AG04450 (cell line): ENCODE measurements around the gene HRH4. TPM values are rescaled to one million over a fixed set of nuclear protein-coding genes. Genes with fewer than 3 reads are reported as not detected.

ENCODE experiments used
- CTCF ChIA-PET: fragments of 300-600, 350-600 bp; formaldehyde crosslinking; extraction: SDS; loops from one replicate; lab custom pipeline; 2022; ENCODE audit warnings: antibody characterized with exemption, inconsistent platforms; lab: Charles Lee
- POLR2A ChIA-PET: fragments of 350-600 bp; formaldehyde crosslinking; extraction: SDS; loops from one replicate; lab custom pipeline; 2021; ENCODE audit warnings: antibody characterized with exemption, inconsistent platforms; lab: Yijun Ruan, JAX
- DNase-seq: peaks from one replicate; pipeline ENCODE4 v3.0.0-alpha.2; 2011; ENCODE audit warnings: low read depth, low spot score
- H3K27ac ChIP-seq: one replicate; pipeline ENCODE4 v1.5.1; 2012; ENCODE audit warnings: low read depth, low read length, control low read depth
- H3K27me3 ChIP-seq: one replicate; pipeline ENCODE4 v1.6.0; 2012; ENCODE audit warnings: low read length; ENCODE audit not compliant: control insufficient read depth, insufficient read depth
- H3K4me3 ChIP-seq: 2 replicates; pipeline ENCODE4 v1.5.1; 2011; ENCODE audit warnings: mild to moderate bottlenecking, low read depth, low read length, control low read depth
- H3K9me3 ChIP-seq: 2 replicates; pipeline ENCODE4 v1.5.1; 2012; ENCODE audit warnings: low read length; ENCODE audit not compliant: control insufficient read depth, insufficient read depth
- polyA plus RNA-seq: library from polyadenylated mRNA; depleted of rRNA; stranded (reverse); fragments of >200 nt; gene quantifications from 2 replicates; pipeline ENCODE4 v1.2.3, GENCODE V29; 2011
- TF ChIP-seq, protein P1 (sequence below): IDR thresholded peaks from 2 replicates; pipeline ENCODE4 v1.5.1; 2011; ENCODE audit warnings: low read depth, low read length, control low read depth, inconsistent platforms

Gene HRH4
- polyA plus RNA-seq, 1 experiment = 0.01 TPM

DNA sequence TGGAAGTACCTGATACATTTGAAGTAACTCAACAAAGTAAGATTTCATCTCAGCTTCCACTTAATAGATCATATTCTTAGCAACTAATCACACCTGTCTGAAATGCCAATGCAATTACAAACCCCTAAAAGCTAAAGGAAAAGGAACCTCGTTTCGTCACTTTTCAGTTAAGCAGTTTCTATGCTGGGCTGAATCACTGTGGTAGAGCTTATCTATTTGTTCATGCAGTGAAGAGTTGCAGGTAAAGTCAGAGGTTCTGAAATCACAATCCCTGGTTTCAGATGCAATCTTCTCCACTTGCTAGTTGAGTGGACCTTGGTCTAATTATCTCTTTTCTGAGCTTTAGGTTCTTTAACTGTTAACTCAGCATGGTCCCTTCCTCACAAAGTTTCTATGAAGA lies 6.3 kb downstream of the HRH4 start:
- TF ChIP-seq, protein P1, sequence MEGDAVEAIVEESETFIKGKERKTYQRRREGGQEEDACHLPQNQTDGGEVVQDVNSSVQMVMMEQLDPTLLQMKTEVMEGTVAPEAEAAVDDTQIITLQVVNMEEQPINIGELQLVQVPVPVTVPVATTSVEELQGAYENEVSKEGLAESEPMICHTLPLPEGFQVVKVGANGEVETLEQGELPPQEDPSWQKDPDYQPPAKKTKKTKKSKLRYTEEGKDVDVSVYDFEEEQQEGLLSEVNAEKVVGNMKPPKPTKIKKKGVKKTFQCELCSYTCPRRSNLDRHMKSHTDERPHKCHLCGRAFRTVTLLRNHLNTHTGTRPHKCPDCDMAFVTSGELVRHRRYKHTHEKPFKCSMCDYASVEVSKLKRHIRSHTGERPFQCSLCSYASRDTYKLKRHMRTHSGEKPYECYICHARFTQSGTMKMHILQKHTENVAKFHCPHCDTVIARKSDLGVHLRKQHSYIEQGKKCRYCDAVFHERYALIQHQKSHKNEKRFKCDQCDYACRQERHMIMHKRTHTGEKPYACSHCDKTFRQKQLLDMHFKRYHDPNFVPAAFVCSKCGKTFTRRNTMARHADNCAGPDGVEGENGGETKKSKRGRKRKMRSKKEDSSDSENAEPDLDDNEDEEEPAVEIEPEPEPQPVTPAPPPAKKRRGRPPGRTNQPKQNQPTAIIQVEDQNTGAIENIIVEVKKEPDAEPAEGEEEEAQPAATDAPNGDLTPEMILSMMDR = no peak
- H3K4me3 ChIP-seq = no peak overlapping the region
- no peaks in the 10 kb centered on the region for H3K9me3 ChIP-seq
- no peak overlapping the region for H3K27ac ChIP-seq
- H3K27me3 ChIP-seq = peaks cover 4% of the 10 kb centered on the region
- ChIA-PET POLR2A (no interaction called here), CTCF (interaction anchor here (1.4 to 1.5 kb wide), 2 partner anchors 21 to 22 kb away, joined by 6 to 8 read pairs; no protein-coding TSS in a partner anchor)
- DNase-seq = no peak

DNA sequence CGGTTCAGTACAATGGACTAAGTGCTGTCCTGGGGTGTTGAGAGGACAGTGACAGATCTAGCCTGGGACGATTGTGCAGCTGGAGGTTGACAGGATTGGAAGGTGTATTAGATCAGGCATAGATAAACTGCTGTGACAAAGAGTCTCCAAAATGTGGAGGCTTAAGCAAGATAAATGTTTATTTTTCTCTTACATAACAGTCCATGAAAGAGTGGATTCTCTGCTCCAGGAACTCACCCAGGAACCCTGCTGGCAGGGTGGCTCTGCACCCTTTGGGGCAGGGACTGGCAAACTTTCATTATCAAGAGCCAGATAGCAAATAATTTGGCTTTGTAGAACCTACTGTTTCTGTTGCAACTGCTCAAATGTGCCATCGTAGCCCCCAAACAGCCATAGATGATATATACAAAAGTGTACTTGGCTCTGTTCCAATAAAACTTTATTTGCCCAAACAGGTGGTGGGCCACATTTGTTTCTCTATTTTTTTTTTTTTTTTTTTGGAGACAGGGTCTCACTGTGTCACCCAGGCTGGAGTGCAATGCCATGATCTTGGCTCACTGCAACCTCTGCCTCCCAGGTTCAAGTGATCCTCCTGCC lies 9.7 kb downstream of the HRH4 start:
- Histone ChIP-seq H3K4me3 (no peak overlapping the region), H3K27me3 (peaks cover 4% of the 10 kb centered on the region), H3K27ac (no peak overlapping the region), H3K9me3 (no peaks in the 10 kb centered on the region)
- CTCF ChIA-PET = no interaction called here
- POLR2A ChIA-PET = interaction anchor here (0.6 kb wide), 1 partner anchor 30 kb away, joined by 6 read pairs; no protein-coding TSS in a partner anchor
- TF ChIP-seq, protein P1 = no peak
- no peak for DNase-seq

DNA sequence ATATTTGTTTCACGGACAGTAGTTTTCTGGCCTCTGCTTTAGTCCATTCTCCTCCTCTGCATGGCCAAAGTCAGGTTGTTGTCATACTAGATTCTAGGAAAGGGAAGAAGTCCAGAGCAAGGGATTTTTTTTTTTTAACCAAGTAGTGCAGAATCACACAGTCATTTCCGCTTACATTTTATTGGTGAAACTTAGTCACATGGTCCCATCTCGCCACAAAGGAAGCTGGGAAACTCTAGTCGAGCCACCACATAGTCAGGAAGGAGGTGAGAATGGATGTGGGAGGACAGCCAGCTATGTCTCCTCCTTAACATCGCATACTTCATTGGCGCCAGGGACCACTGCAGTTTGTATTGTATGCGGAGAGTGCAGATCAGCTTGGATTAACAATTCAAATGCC lies 10.4 kb downstream of the HRH4 start:
- no peak overlapping the region for H3K4me3 ChIP-seq
- no peak for DNase-seq
- TF ChIP-seq, protein P1 = no peak
- no peak overlapping the region for H3K27ac ChIP-seq
- ChIA-PET POLR2A (no interaction called here), CTCF (interaction anchor here (1.0 kb wide), 1 partner anchor 18 kb away, joined by 5 read pairs; no protein-coding TSS in a partner anchor)
- peaks cover 2% of the 10 kb centered on the region for H3K27me3 ChIP-seq
- no peaks in the 10 kb centered on the region for H3K9me3 ChIP-seq

DNA sequence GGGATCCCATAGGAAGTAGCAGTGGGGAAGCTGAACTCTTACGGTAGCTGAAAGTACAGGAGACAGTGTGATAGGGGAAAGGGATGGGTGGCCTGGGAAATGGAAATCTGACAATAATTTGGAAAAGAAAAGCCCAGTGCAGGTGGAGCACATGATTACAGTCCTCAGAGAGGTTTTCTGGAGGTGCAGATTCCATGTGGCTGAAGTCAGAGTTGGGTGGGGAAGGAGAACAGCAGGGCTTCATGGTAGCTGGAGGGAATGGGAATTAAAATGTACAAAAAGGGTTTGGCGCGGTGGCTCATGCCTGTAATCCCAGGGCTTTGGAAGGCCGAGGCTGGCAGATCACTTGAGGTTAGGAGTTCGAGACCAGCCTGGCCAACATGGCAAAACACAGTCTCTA lies 12.2 kb downstream of the HRH4 start:
- no peak for DNase-seq
- H3K27ac ChIP-seq = no peak overlapping the region
- H3K4me3 ChIP-seq = no peak overlapping the region
- ChIA-PET CTCF (no interaction called here), POLR2A (no interaction called here)
- no peaks in the 10 kb centered on the region for H3K9me3 ChIP-seq
- H3K27me3 ChIP-seq = peaks cover 2% of the 10 kb centered on the region
- TF ChIP-seq, protein P1 = no peak

DNA sequence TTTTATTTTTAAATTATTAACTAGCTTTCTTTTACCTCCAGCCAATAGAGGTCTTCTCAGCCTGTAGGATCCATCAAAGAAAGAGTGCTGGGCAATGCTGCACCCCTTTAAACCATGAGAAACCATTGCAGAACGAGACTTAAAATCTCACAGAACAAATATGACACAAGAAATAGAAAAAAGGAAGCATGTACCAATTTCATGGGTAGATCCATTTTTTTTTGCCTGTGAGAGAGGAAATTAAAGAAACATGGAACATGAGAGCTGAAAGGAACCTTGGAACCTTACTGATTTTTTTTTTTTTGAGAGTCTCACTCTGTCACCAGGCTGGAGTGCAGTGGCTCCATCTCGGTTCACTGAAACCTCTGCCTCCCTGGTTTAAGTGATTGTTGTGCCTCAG lies 14.0 kb downstream of the HRH4 start:
- POLR2A ChIA-PET = no interaction called here

More for the DNA sequence above, 14.0 kb downstream of the HRH4 start:
- DNase-seq = no peak
- Histone ChIP-seq H3K4me3 (no peak overlapping the region), H3K27ac (no peak overlapping the region), H3K27me3 (no peaks in the 10 kb centered on the region), H3K9me3 (no peaks in the 10 kb centered on the region)
- CTCF ChIA-PET = interaction anchor here (0.7 to 1.8 kb wide), 3 partner anchors 13 to 160 kb away, joined by 3 to 9 read pairs (median 5); no protein-coding TSS in a partner anchor
- TF ChIP-seq, protein P1 = no peak
